Neuronal stem cell (in vitro differentiated cells): ENCODE data around the gene TPX2.

Source experiments
- DNase-seq: peaks from one replicate; pipeline ENCODE4 v3.0.0-alpha.2; 2013; ENCODE audit warnings: low spot score
- H2AFZ ChIP-seq: one replicate; pipeline ENCODE4 v1.6.1; 2013; ENCODE audit warnings: mild to moderate bottlenecking, low read length, inconsistent platforms
- H2AK5ac ChIP-seq: 2 replicates; pipeline ENCODE4 v1.6.1; 2013; ENCODE audit warnings: low read depth, mild to moderate bottlenecking, inconsistent platforms, low read length, moderate library complexity, mixed read lengths
- H2BK120ac ChIP-seq: 2 replicates; pipeline ENCODE4 v1.6.1; 2013; ENCODE audit warnings: low read depth, mild to moderate bottlenecking, inconsistent platforms, low read length, moderate library complexity, mixed read lengths
- H2BK12ac ChIP-seq: one replicate; pipeline ENCODE4 v1.6.1; 2013; ENCODE audit warnings: low read length, inconsistent platforms
- H2BK15ac ChIP-seq: 2 replicates; pipeline ENCODE4 v1.6.1; 2013; ENCODE audit warnings: mild to moderate bottlenecking, low read length, inconsistent platforms, mixed read lengths
- H2BK5ac ChIP-seq: one replicate; pipeline ENCODE4 v1.6.1; 2013; ENCODE audit warnings: inconsistent platforms, mild to moderate bottlenecking, low read length, moderate library complexity
- H3K14ac ChIP-seq: one replicate; pipeline ENCODE4 v1.6.1; 2013; ENCODE audit warnings: low read length, inconsistent platforms
- H3K18ac ChIP-seq: 2 replicates; pipeline ENCODE4 v1.6.1; 2013; ENCODE audit warnings: low read length, inconsistent platforms
- H3K23ac ChIP-seq: 2 replicates; pipeline ENCODE4 v1.6.1; 2013; ENCODE audit warnings: low read depth, mild to moderate bottlenecking, mixed read lengths, low read length, inconsistent platforms; ENCODE audit not compliant: poor library complexity
- H3K27ac ChIP-seq: replicated peaks from 3 replicates; pipeline ENCODE4 v1.5.1; 2013; ENCODE audit warnings: low read length, inconsistent platforms
- H3K27me3 ChIP-seq, 3 experiments: 2 replicates each; pipeline ENCODE4 v1.6.1; 2013; ENCODE audit warnings: low read length in 3 of 3, mild to moderate bottlenecking in 2 of 3, inconsistent platforms in 1 of 3, low read depth in 1 of 3, mixed read lengths in 1 of 3, moderate library complexity in 1 of 3; ENCODE audit not compliant: control insufficient read depth in 3 of 3, insufficient read depth in 3 of 3
- H3K36me3 ChIP-seq, 2 donors: replicated peaks in 1 of 2; 2 replicates each; pipeline ENCODE4 v1.6.1; 2013; ENCODE audit warnings: low read length in 2 of 2; ENCODE audit not compliant: control insufficient read depth in 2 of 2, insufficient read depth in 2 of 2
- H3K4ac ChIP-seq: 2 replicates; pipeline ENCODE4 v1.6.1; 2013; ENCODE audit warnings: inconsistent platforms, mild to moderate bottlenecking, low read length, moderate library complexity
- H3K4me1 ChIP-seq, 2 donors: 1 replicate in 1 of 2; 2 replicates in 1 of 2; pipeline ENCODE4 v1.6.1; 2013; ENCODE audit warnings: low read length in 2 of 2, low read depth in 1 of 2; ENCODE audit not compliant: control insufficient read depth in 2 of 2, insufficient read depth in 1 of 2
- H3K4me2 ChIP-seq: one replicate; pipeline ENCODE4 v1.6.1; 2013; ENCODE audit warnings: mild to moderate bottlenecking, low read length, inconsistent platforms; ENCODE audit not compliant: insufficient read depth, poor library complexity, severe bottlenecking
- H3K4me3 ChIP-seq, 2 donors: 2 replicates each; pipeline ENCODE4 v1.5.1; 2013; ENCODE audit warnings: low read length in 2 of 2, mild to moderate bottlenecking in 2 of 2, inconsistent platforms in 1 of 2, moderate library complexity in 1 of 2
- H3K79me1 ChIP-seq: one replicate; pipeline ENCODE4 v1.6.1; 2013; ENCODE audit warnings: low read depth, mild to moderate bottlenecking, inconsistent platforms, low read length, moderate library complexity
- H3K9ac ChIP-seq: one replicate; pipeline ENCODE4 v1.6.1; 2013; ENCODE audit warnings: mild to moderate bottlenecking, low read depth, low read length, inconsistent platforms; ENCODE audit not compliant: poor library complexity
- H3K9me3 ChIP-seq, 2 donors: replicated peaks in 1 of 2; 2 replicates each; pipeline versions ENCODE3 to v1.6.1; 2013; ENCODE audit warnings: low read length in 2 of 2, mild to moderate bottlenecking in 2 of 2, inconsistent platforms in 1 of 2, low read depth in 1 of 2, mixed read lengths in 1 of 2, moderate library complexity in 1 of 2; ENCODE audit not compliant: control insufficient read depth in 2 of 2, insufficient read depth in 1 of 2
- H4K8ac ChIP-seq: one replicate; pipeline ENCODE4 v1.6.1; 2013; ENCODE audit warnings: low read depth, mild to moderate bottlenecking, inconsistent platforms, low read length, moderate library complexity
- H4K91ac ChIP-seq: one replicate; pipeline ENCODE4 v1.6.1; 2013; ENCODE audit warnings: low read length, low read depth, mild to moderate bottlenecking, inconsistent platforms; ENCODE audit not compliant: poor library complexity
- WGBS, 2 donors: extraction: QIAGEN DNeasy Blood & Tissue Kit; methylation state at CpG; one replicate each; pipeline ENCODE4 v1.1.7; 2013; ENCODE audit warnings: missing lambda C conversion rate in 2 of 2, mixed read lengths in 1 of 2; ENCODE audit not compliant: insufficient read length in 2 of 2, insufficient replicate concordance in 1 of 2; ENCODE audit errors: extremely low coverage in 2 of 2; 5-methylcytosine and 5-hydroxymethylcytosine counted together

TPX2 gene

DNA sequence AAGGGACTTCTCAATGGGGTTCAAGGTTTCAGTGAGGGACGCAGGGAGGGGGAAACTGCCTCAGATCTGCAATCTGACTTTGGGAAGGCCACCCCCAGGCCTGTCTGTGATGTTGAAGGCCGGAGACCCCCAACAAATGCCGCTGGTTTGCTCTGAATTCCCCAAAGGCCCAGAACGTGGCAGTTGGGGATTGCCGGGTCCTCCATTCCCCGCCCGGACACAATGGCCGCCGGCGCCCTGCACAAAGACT lies 16.1 kb upstream of the TPX2 start:
- peak overlapping the region; percentile 78 for H3K4ac ChIP-seq
- H3K9me3 ChIP-seq = no peaks in the 10 kb centered on the region
- no CpG with 5 or more reads among the region's 10 CpGs for WGBS, 2 donors
- peak overlapping the region; percentile 89 for H3K9ac ChIP-seq
- peak overlapping the region; percentile 65 for H4K91ac ChIP-seq
- H3K27me3 ChIP-seq = no peaks in the 10 kb centered on the region
- peak overlapping the region; percentile 70 for H3K23ac ChIP-seq
- peak overlapping the region; percentile 66 for H4K8ac ChIP-seq
- no peak overlapping the region for H2BK12ac ChIP-seq
- peak overlapping the region; percentile 91 for H2AK5ac ChIP-seq
- H3K4me3 ChIP-seq = peak overlapping the region; percentile 77 to 81
- H2BK120ac ChIP-seq = peak overlapping the region; percentile 62
- peaks cover 3% of the 10 kb centered on the region for H3K79me1 ChIP-seq
- no peak for DNase-seq
- peak overlapping the region; percentile 94 for H3K27ac ChIP-seq
- H3K4me2 ChIP-seq = peak overlapping the region; percentile 79
- peaks cover 16 to 27% of the 10 kb centered on the region in 2 donors for H3K4me1 ChIP-seq
- H3K36me3 ChIP-seq = peaks cover 4 to 38% of the 10 kb centered on the region in 2 donors
- H2BK15ac ChIP-seq = peak overlapping the region; percentile 83
- H3K14ac ChIP-seq = no peak overlapping the region
- H2AFZ ChIP-seq = peak overlapping the region; percentile 98
- peak overlapping the region; percentile 99 for H2BK5ac ChIP-seq
- H3K18ac ChIP-seq = peak overlapping the region; percentile 97

GRCh38 chr20:31723319-31724078 lies 15.6 kb upstream of the TPX2 start:
- peak; percentile 99 for DNase-seq
- Histone ChIP-seq H2AK5ac (peak overlapping the region; percentile 91), H3K4me1 (peaks cover 16 to 27% of the 10 kb centered on the region in 2 donors), H2BK15ac (peak overlapping the region; percentile 83), H2BK120ac (peak overlapping the region; percentile 62), H3K9me3 (no peaks in the 10 kb centered on the region), H3K4me2 (peak overlapping the region; percentile 79), H3K18ac (peak overlapping the region; percentile 97), H3K36me3 (peaks cover 4 to 36% of the 10 kb centered on the region in 2 donors), H2BK5ac (peak overlapping the region; percentile 99), H4K8ac (peak overlapping the region; percentile 66), H2BK12ac (no peak overlapping the region), H4K91ac (peak overlapping the region; percentile 65), H2AFZ (peak overlapping the region; percentile 98), H3K27me3 (no peaks in the 10 kb centered on the region), H3K27ac (peak overlapping the region; percentile 94), H3K9ac (peak overlapping the region; percentile 89), H3K14ac (no peak overlapping the region), H3K23ac (peak overlapping the region; percentile 70), H3K79me1 (peaks cover 3% of the 10 kb centered on the region), H3K4me3 (peak overlapping the region; percentile 77 to 89), H3K4ac (peak overlapping the region; percentile 78)
- no CpG with 5 or more reads among the region's 77 CpGs for WGBS, 2 donors

- Histone ChIP-seq H3K14ac (no peak overlapping the region), H2AFZ (peak overlapping the region; percentile 6), H2BK120ac (no peak overlapping the region), H3K4me1 (no peaks in the 10 kb centered on the region), H2AK5ac (no peak overlapping the region), H3K27me3 (no peaks in the 10 kb centered on the region), H3K23ac (no peak overlapping the region), H3K4ac (no peak overlapping the region), H2BK12ac (no peak overlapping the region), H3K27ac (no peak overlapping the region), H2BK15ac (no peak overlapping the region), H3K79me1 (no peaks in the 10 kb centered on the region), H3K4me3 (no peak overlapping the region), H3K36me3 (no peaks in the 10 kb centered on the region), H3K4me2 (no peak overlapping the region), H4K8ac (no peak overlapping the region), H4K91ac (no peak overlapping the region), H2BK5ac (no peak overlapping the region), H3K18ac (no peak overlapping the region), H3K9me3 (no peaks in the 10 kb centered on the region), H3K9ac (no peak overlapping the region)
- no CpG with 5 or more reads among the region's 6 CpGs for WGBS, 2 donors
- DNase-seq = no peak
These were observed 7.8 kb upstream of the TPX2 start for GRCh38 chr20:31731321-31731717.

GRCh38 chr20:31739550-31739977 lies 474 bp downstream of the TPX2 start:
- no peaks in the 10 kb centered on the region for H3K9me3 ChIP-seq
- H3K4me1 ChIP-seq = peaks cover 4 to 5% of the 10 kb centered on the region in 2 donors
- H2AFZ ChIP-seq = peak overlapping the region; percentile 91
- no peak overlapping the region for H2AK5ac ChIP-seq
- peaks cover 4% of the 10 kb centered on the region for H3K79me1 ChIP-seq
- H4K91ac ChIP-seq = no peak overlapping the region
- no peak overlapping the region for H3K4ac ChIP-seq
- H3K27me3 ChIP-seq = no peaks in the 10 kb centered on the region
- peak overlapping the region; percentile 98 for H3K18ac ChIP-seq
- H2BK12ac ChIP-seq = no peak overlapping the region
- no peak overlapping the region for H4K8ac ChIP-seq
- H2BK120ac ChIP-seq = no peak overlapping the region
- H3K9ac ChIP-seq = peak overlapping the region; percentile 94
- no peak overlapping the region for H3K14ac ChIP-seq
- H3K4me2 ChIP-seq = peak overlapping the region; percentile 77
- DNase-seq = no peak
- no CpG with 5 or more reads among the region's 11 CpGs for WGBS, 2 donors
- H2BK15ac ChIP-seq = no peak overlapping the region
- H2BK5ac ChIP-seq = peak overlapping the region; percentile 62
- peak overlapping the region; percentile 73 to 98 for H3K4me3 ChIP-seq
- peaks cover 6 to 29% of the 10 kb centered on the region in 2 donors for H3K36me3 ChIP-seq
- peak overlapping the region; percentile 86 for H3K27ac ChIP-seq
- no peak overlapping the region for H3K23ac ChIP-seq
